Peyer's patch (tissue), 4 donors: ENCODE results near the gene PEMT.

Source experiments
- CTCF ChIP-seq, 6 experiments: fragments of 450-650 bp in 4 of 6; fragments of 200-600 bp in 2 of 6; sonication (generic) in 1 of 6; IDR thresholded peaks; one replicate each; pipeline ENCODE4 v1.5.1; 2017 to 2019; ENCODE audit warnings: antibody characterized with exemption in 6 of 6, mild to moderate bottlenecking in 3 of 6, moderate library complexity in 1 of 6
- POLR2A ChIP-seq, 2 donors: fragments of 450-650 bp; IDR thresholded peaks; one replicate each; pipeline ENCODE4 v1.5.1; 2017; ENCODE audit warnings: antibody characterized with exemption in 2 of 2, mild to moderate bottlenecking in 2 of 2, moderate library complexity in 2 of 2

- TF ChIP-seq POLR2A (IDR thresholded peaks at IDR 0.05) (no peak), CTCF (IDR thresholded peaks at IDR 0.05) (no peak)
These were observed 83.4 kb downstream of the PEMT start for GRCh38 chr17:17508019-17508535.
